VCaP (cell line): ENCODE results near the gene OR51F2.
"Not testable (repeated sequence)": the region's sequence is repeated elsewhere in the genome, so short reads cannot be mapped to it uniquely, and the experiment has no call there.

ENCODE experiments used
- H3K27ac ChIP-seq: fragments of 450-650 bp; 2 replicates; pipeline ENCODE4 v1.5.1; 2017
- CTCF ChIP-seq: fragments of 450-650 bp; conservative IDR thresholded peaks from 2 replicates; pipeline ENCODE4 v1.5.1; 2017; ENCODE audit warnings: mild to moderate bottlenecking, moderate library complexity

Gene OR51F2

GRCh38 chr11:4851033-4851432 lies 29.9 kb downstream of the OR51F2 start:
- H3K27ac ChIP-seq = no peak overlapping the region
- no peak for TF ChIP-seq CTCF

- H3K27ac ChIP-seq = not testable (repeated sequence)
These were observed 33.2 kb downstream of the OR51F2 start for GRCh38 chr11:4854286-4854685.

- TF ChIP-seq CTCF = no peak
- no peak overlapping the region for H3K27ac ChIP-seq
These were observed 41.5 kb downstream of the OR51F2 start for GRCh38 chr11:4862447-4863236.

- H3K27ac ChIP-seq = no peak overlapping the region
These were observed 42.8 kb downstream of the OR51F2 start for GRCh38 chr11:4863876-4864275.

GRCh38 chr11:4865855-4866254 lies 44.7 kb downstream of the OR51F2 start:
- TF ChIP-seq CTCF = no peak
- H3K27ac ChIP-seq = no peak overlapping the region

More at GRCh38 chr11:4863876-4864275, 42.8 kb downstream of the OR51F2 start:
- no peak for TF ChIP-seq CTCF
